ENCODE data around the gene EEIG2. TPM values are rescaled to one million over a fixed set of nuclear protein-coding genes. Genes with fewer than 3 reads are reported as not detected.

The EEIG2 gene
- total and polyA plus RNA-seq, 9 of the 15 experiments (the other 6 are each of a cell fraction or from before 2014, with no cell fraction given), result 6.1 to 26.9 (median 15.2) TPM

GRCh38 chr1:108521990-108522393, 37.9 kb upstream of the EEIG2 start (continued):
- TF ChIP-seq CEBPG (CRISPR knock-in tag; IDR thresholded peaks at IDR 0.05) (peak; percentile 85), CEBPG (tag; conservative IDR thresholded peaks at IDR 0.05 in 1 of 2, IDR thresholded peaks at IDR 0.05 in 1 of 2) (peak; percentile 98 to 99), THAP12 (CRISPR knock-in tag; IDR thresholded peaks at IDR 0.05) (no peak), ETV5 (CRISPR knock-in tag; IDR thresholded peaks at IDR 0.05; ENCODE audit: low read depth) (no peak), ZNF766 (CRISPR knock-in tag; conservative IDR thresholded peaks at IDR 0.05) (peak; percentile 78), SFPQ (IDR thresholded peaks at IDR 0.05; ENCODE audit: low read depth, low read length) (no peak), FIP1L1 (IDR thresholded peaks at IDR 0.05; ENCODE audit: low read depth, low read length, poor library complexity, severe bottlenecking) (no peak), HMG20B (CRISPR knock-in tag; IDR thresholded peaks at IDR 0.05) (no peak), ZBTB17 (CRISPR knock-in tag; IDR thresholded peaks at IDR 0.05) (no peak), AFF1 (IDR thresholded peaks at IDR 0.05; ENCODE audit: low read depth in 1 of 2, partially characterized antibody in 2 of 2) (peak in 1 of 2 experiments; percentile 57), ZSCAN32 (CRISPR knock-in tag; IDR thresholded peaks at IDR 0.05) (no peak), TBL1XR1 (IDR thresholded peaks at IDR 0.05; ENCODE audit: low read length in 2 of 2) (no peak; a peak in 1 of 4 replicates), PHF21A (IDR thresholded peaks at IDR 0.05; ENCODE audit: borderline replicate concordance, low read depth) (no peak), TARDBP (IDR thresholded peaks at IDR 0.05) (no peak), ZNF57 (CRISPR knock-in tag; IDR thresholded peaks at IDR 0.05) (no peak), ZBTB26 (CRISPR knock-in tag; IDR thresholded peaks at IDR 0.05) (no peak), ZNF146 (CRISPR knock-in tag; IDR thresholded peaks at IDR 0.05; ENCODE audit: unreplicated experiment) (no peak), HMGN3 (IDR thresholded peaks at IDR 0.05; ENCODE audit: borderline replicate concordance, extremely low read depth, insufficient read length, low read depth, low read length) (peak; percentile 54), SMAD3 (CRISPR knock-in tag; conservative IDR thresholded peaks at IDR 0.05) (0 out of 2 replicates have a peak, but pooled peaks have one; percentile 3)

Measured in K562 (cell line).